Activated naive CD4-positive, alpha-beta T cell treated with anti-CD3 and anti-CD28 coated beads for 36 hours (primary cell): ENCODE measurements around the gene ELP2. TPM values are rescaled to one million over a fixed set of nuclear protein-coding genes. Genes with fewer than 3 reads are reported as not detected.

Experiments
- CTCF ChIA-PET: fragments of 350-600 bp; sonication (Branson Sonifier 250); formaldehyde crosslinking; loops from one replicate; lab custom pipeline; 2021; ENCODE audit warnings: antibody characterized with exemption; lab: Charles Lee
- DNase-seq: peaks from one replicate; pipeline ENCODE4 v3.0.0-alpha.2; 2020
- H3K27ac Mint-ChIP-seq: one replicate; pipeline ENCODE4 v1.8.0; 2021; ENCODE audit warnings: mild to moderate bottlenecking, mixed read lengths
- H3K27me3 Mint-ChIP-seq: one replicate; pipeline ENCODE4 v1.8.0; 2021; ENCODE audit warnings: low read depth, mixed read lengths
- H3K36me3 Mint-ChIP-seq: one replicate; pipeline ENCODE4 v1.8.0; 2021; ENCODE audit warnings: low read depth, mixed read lengths
- H3K4me1 Mint-ChIP-seq: one replicate; pipeline ENCODE4 v1.8.0; 2021; ENCODE audit warnings: low read depth, mixed read lengths
- H3K4me3 Mint-ChIP-seq: one replicate; pipeline ENCODE4 v1.8.0; 2021; ENCODE audit warnings: mild to moderate bottlenecking, moderate library complexity, mixed read lengths
- H3K9me3 Mint-ChIP-seq: one replicate; pipeline ENCODE4 v1.8.0; 2021; ENCODE audit warnings: mixed read lengths
- intact Hi-C: fragments of 100-400 bp; cut with micrococcal nuclease; formaldehyde crosslinking; loops from one replicate; pipeline ENCODE4 v1.15.1; 2023
- total RNA-seq, 2 experiments: library from RNA; stranded (reverse); gene quantifications; one replicate each; pipeline ENCODE4 v1.2.3, GENCODE V29; 2021

Gene ELP2
- total RNA-seq, 2 experiments from 2014 or later, result 90.1 to 92.0 TPM

GRCh38 chr18:36185157-36185556 is 55.5 kb downstream of the ELP2 start:
- H3K36me3 Mint-ChIP-seq, result no peaks in the 10 kb centered on the region
- CTCF ChIA-PET, result interaction anchor here (0.6 kb wide), 1 partner anchor 10 kb away, joined by 3 read pairs; no protein-coding TSS in a partner anchor
- no peaks in the 10 kb centered on the region for H3K9me3 Mint-ChIP-seq
- intact Hi-C loops, result loop anchor here (5.0 to 10.0 kb wide), 2 partner anchors 97 to 170 kb away; no protein-coding TSS in a partner anchor
- H3K27ac Mint-ChIP-seq, result no peak overlapping the region
- H3K4me3 Mint-ChIP-seq, result no peak overlapping the region
- no peak for DNase-seq
- H3K27me3 Mint-ChIP-seq, result peaks cover 17% of the 10 kb centered on the region
- H3K4me1 Mint-ChIP-seq, result peaks cover 3% of the 10 kb centered on the region

GRCh38 chr18:36185901-36186460 is 56.3 kb downstream of the ELP2 start:
- CTCF ChIA-PET, result interaction anchor here (0.8 kb wide), 1 partner anchor 10 kb away, joined by 3 read pairs; no protein-coding TSS in a partner anchor
- Mint-ChIP-seq H3K36me3 (no peaks in the 10 kb centered on the region), H3K27ac (no peak overlapping the region), H3K9me3 (no peaks in the 10 kb centered on the region), H3K27me3 (peaks cover 19% of the 10 kb centered on the region), H3K4me3 (peak overlapping the region; percentile 73), H3K4me1 (peaks cover 3% of the 10 kb centered on the region)
- intact Hi-C loops, result loop anchor here (5.0 to 10.0 kb wide), 2 partner anchors 96 to 171 kb away; no protein-coding TSS in a partner anchor
- DNase-seq, result no peak

GRCh38 chr18:36186461-36187192 is 56.9 kb downstream of the ELP2 start:
- H3K27me3 Mint-ChIP-seq, result peaks cover 20% of the 10 kb centered on the region
- CTCF ChIA-PET, result no interaction called here
- H3K27ac Mint-ChIP-seq, result no peak overlapping the region
- H3K4me1 Mint-ChIP-seq, result peaks cover 3% of the 10 kb centered on the region
- intact Hi-C loops, result loop anchor here (1.0 to 10.0 kb wide), 3 partner anchors 57 to 172 kb away; partner anchors contain the start of genes ELP2 and SLC39A6
- DNase-seq, result peak; percentile 57
- no peaks in the 10 kb centered on the region for H3K36me3 Mint-ChIP-seq
- H3K9me3 Mint-ChIP-seq, result no peaks in the 10 kb centered on the region
- peak overlapping the region; percentile 73 for H3K4me3 Mint-ChIP-seq

- CTCF ChIA-PET, result no interaction called here
- intact Hi-C loops, result loop anchor here (1.0 to 10.0 kb wide), 3 partner anchors 58 to 173 kb away; partner anchors contain the start of genes ELP2 and SLC39A6
- no peaks in the 10 kb centered on the region for H3K9me3 Mint-ChIP-seq
- H3K36me3 Mint-ChIP-seq, result no peaks in the 10 kb centered on the region
- H3K4me1 Mint-ChIP-seq, result peaks cover 3% of the 10 kb centered on the region
- H3K27ac Mint-ChIP-seq, result no peak within 1 kb of the TSS
- H3K4me3 Mint-ChIP-seq, result peak within 1 kb of the TSS; percentile 73
- DNase-seq, result peak; percentile 36
- peaks cover 20% of the 10 kb centered on the region for H3K27me3 Mint-ChIP-seq
Observed at GRCh38 chr18:36187193-36187825, 57.6 kb downstream of the ELP2 start, which contains the start of gene MOCOS. MOCOS (plus strand) TSS chr18:36187497; CDS start chr18:36187540, 43 bp downstream.

DNA sequence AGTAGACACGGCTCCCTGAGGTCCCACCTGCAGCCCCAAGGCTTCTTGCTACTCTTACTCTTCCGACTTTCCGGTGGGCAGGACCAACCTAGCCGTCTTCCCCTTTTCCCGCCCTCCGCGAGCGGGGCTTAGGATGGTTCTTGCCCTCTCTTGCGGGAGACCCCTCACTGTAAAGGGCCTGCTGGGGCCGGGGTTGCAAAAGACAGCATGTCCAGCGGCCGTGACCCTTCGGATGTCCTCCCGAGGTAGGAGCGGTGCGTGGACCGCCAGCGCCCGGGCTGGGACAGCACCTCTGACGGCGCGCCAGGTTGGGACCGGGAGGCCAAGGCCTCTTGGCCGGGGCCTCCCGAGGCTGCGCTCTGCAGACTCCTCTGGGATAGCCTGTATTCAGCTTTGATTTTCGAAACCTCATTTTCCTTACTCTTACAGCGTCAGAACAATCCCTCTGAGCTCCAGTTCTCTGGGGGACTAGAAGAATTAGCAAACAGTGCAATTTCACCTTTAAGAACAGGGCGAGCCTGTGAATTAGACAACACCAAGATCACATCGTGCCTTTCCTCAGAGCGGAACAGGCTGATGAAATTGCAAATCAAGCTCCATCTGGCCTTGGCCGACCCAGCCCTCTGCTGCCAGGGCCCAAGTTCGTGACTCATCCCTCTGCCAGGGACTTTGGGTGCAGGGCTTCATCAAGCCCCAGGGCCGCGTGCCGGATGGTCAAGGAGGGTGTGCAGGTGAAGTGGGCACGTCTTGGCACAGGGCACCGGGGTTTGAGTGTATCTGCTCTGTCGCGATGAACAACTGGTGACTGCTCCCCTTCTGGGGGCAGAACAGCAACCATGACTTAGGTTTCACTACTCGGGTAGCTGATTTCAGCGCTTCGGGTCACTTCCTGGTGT is 58.4 kb downstream of the ELP2 start:
- H3K27ac Mint-ChIP-seq, result no peak overlapping the region
- H3K27me3 Mint-ChIP-seq, result peaks cover 20% of the 10 kb centered on the region
- DNase-seq, result no peak
- intact Hi-C loops, result loop anchor here (1.0 to 10.0 kb wide), 3 partner anchors 59 to 173 kb away; partner anchors contain the start of genes ELP2 and SLC39A6
- H3K4me1 Mint-ChIP-seq, result peaks cover 3% of the 10 kb centered on the region
- CTCF ChIA-PET, result no interaction called here
- no peaks in the 10 kb centered on the region for H3K36me3 Mint-ChIP-seq
- peak overlapping the region; percentile 73 for H3K4me3 Mint-ChIP-seq
- H3K9me3 Mint-ChIP-seq, result no peaks in the 10 kb centered on the region

GRCh38 chr18:36188916-36189315 is 59.2 kb downstream of the ELP2 start:
- H3K4me3 Mint-ChIP-seq, result no peak overlapping the region
- H3K27me3 Mint-ChIP-seq, result peaks cover 20% of the 10 kb centered on the region
- H3K9me3 Mint-ChIP-seq, result no peaks in the 10 kb centered on the region
- CTCF ChIA-PET, result no interaction called here
- H3K27ac Mint-ChIP-seq, result no peak overlapping the region
- no peak for DNase-seq
- H3K4me1 Mint-ChIP-seq, result peaks cover 3% of the 10 kb centered on the region
- no peaks in the 10 kb centered on the region for H3K36me3 Mint-ChIP-seq
- intact Hi-C loops, result loop anchor here (5.0 to 10.0 kb wide), 2 partner anchors 93 to 174 kb away; no protein-coding TSS in a partner anchor

- intact Hi-C loops, result loop anchor here (5.0 to 10.0 kb wide), 2 partner anchors 93 to 175 kb away; no protein-coding TSS in a partner anchor
- Mint-ChIP-seq H3K4me1 (peaks cover 3% of the 10 kb centered on the region), H3K27ac (no peak overlapping the region), H3K4me3 (no peak overlapping the region), H3K9me3 (no peaks in the 10 kb centered on the region), H3K27me3 (peaks cover 20% of the 10 kb centered on the region), H3K36me3 (no peaks in the 10 kb centered on the region)
- no peak for DNase-seq
- CTCF ChIA-PET, result interaction anchor here (1.2 kb wide), 1 partner anchor 94 kb away, joined by 3 read pairs; no protein-coding TSS in a partner anchor
Observed at GRCh38 chr18:36189486-36189885, 59.8 kb downstream of the ELP2 start.

- Mint-ChIP-seq H3K27ac (no peak overlapping the region), H3K4me3 (no peak overlapping the region), H3K9me3 (no peaks in the 10 kb centered on the region), H3K36me3 (no peaks in the 10 kb centered on the region), H3K4me1 (peaks cover 3% of the 10 kb centered on the region), H3K27me3 (peaks cover 19% of the 10 kb centered on the region)
- no peak for DNase-seq
- intact Hi-C loops, result no loop called here
- CTCF ChIA-PET, result no interaction called here
Observed at GRCh38 chr18:36191286-36191685, 61.6 kb downstream of the ELP2 start.

- Mint-ChIP-seq H3K27me3 (peaks cover 19% of the 10 kb centered on the region), H3K4me3 (no peak overlapping the region), H3K9me3 (no peaks in the 10 kb centered on the region), H3K4me1 (peaks cover 3% of the 10 kb centered on the region), H3K27ac (no peak overlapping the region), H3K36me3 (no peaks in the 10 kb centered on the region)
- intact Hi-C loops, result no loop called here
- no peak for DNase-seq
- CTCF ChIA-PET, result no interaction called here
Observed at GRCh38 chr18:36191711-36192110, 62.0 kb downstream of the ELP2 start.

DNA sequence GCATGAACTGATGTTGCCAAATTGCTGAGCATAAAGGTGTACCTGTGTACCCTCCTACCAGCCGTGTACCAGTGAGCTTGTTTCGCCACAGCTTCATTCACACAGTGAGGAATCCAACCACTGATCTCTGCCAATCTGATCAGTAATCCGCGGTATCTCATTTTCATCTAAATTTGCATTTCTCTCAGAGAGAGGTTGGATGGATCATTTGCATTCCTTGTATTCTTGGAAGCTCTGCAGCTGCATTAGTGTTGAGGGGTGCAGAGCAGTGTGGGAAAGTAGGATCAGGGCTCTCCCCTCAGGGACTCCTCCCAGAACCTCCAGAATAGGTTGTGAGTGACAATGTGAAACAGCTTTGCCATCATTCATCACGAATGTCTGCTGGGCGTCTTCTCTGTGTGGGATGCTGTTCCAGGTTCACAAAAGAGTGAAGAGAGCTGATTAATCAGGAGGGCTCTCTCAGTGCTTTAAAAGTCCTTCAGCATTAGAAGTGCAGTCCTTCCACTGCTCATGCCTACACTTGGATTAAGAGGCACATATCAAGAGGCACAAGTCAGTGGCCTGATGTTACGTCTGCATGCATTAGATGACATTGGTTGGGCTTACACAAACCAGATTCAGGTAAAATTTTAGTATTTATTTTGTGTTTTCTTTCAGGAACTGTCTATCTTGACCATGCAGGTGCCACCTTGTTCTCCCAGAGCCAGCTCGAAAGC is 65.1 kb downstream of the ELP2 start:
- H3K4me3 Mint-ChIP-seq, result no peak overlapping the region
- no peak overlapping the region for H3K27ac Mint-ChIP-seq
- intact Hi-C loops, result no loop called here
- CTCF ChIA-PET, result interaction anchor here (0.6 kb wide), 1 partner anchor 10 kb away, joined by 3 read pairs; no protein-coding TSS in a partner anchor
- no peak for DNase-seq
- no peaks in the 10 kb centered on the region for H3K36me3 Mint-ChIP-seq
- H3K9me3 Mint-ChIP-seq, result no peaks in the 10 kb centered on the region
- H3K27me3 Mint-ChIP-seq, result peaks cover 6% of the 10 kb centered on the region
- H3K4me1 Mint-ChIP-seq, result no peaks in the 10 kb centered on the region
